Measurements from ENCODE around the gene PNMA6A.
"Not testable (repeated sequence)": the region's sequence is repeated elsewhere in the genome, so short reads cannot be mapped to it uniquely, and the experiment has no call there.

GRCh38 chrX:153113851-153114250 lies 41.6 kb downstream of the PNMA6A start:
- not testable (repeated sequence) for TF ChIP-seq CTCF, POLR2A (IDR thresholded peaks at IDR 0.05)

All from vagina (tissue), 2 donors.